Measurements from ENCODE around the gene NFX1.

GRCh38 chr9:33320230-33320567 is 29.9 kb downstream of the NFX1 start:
- TF ChIP-seq, protein P1, sequence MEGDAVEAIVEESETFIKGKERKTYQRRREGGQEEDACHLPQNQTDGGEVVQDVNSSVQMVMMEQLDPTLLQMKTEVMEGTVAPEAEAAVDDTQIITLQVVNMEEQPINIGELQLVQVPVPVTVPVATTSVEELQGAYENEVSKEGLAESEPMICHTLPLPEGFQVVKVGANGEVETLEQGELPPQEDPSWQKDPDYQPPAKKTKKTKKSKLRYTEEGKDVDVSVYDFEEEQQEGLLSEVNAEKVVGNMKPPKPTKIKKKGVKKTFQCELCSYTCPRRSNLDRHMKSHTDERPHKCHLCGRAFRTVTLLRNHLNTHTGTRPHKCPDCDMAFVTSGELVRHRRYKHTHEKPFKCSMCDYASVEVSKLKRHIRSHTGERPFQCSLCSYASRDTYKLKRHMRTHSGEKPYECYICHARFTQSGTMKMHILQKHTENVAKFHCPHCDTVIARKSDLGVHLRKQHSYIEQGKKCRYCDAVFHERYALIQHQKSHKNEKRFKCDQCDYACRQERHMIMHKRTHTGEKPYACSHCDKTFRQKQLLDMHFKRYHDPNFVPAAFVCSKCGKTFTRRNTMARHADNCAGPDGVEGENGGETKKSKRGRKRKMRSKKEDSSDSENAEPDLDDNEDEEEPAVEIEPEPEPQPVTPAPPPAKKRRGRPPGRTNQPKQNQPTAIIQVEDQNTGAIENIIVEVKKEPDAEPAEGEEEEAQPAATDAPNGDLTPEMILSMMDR (IDR thresholded peaks at IDR 0.05) = no peak
- no peak for TF ChIP-seq POLR2A (IDR thresholded peaks at IDR 0.05)

All from thyroid gland (tissue), 4 donors.